Upper lobe of left lung (tissue), 4 donors: Measurements from ENCODE around the gene TXNRD2.

Experiments used
- EP300 ChIP-seq, 4 donors: sonication (generic); formaldehyde crosslinking; IDR thresholded peaks; one replicate each; pipeline ENCODE4 v1.5.1; 2017; ENCODE audit warnings: antibody characterized with exemption in 4 of 4, control low read depth in 2 of 4
- POLR2A ChIP-seq, 4 donors: fragments of 450-650 bp; IDR thresholded peaks; one replicate each; pipeline ENCODE4 v1.5.1; 2016 to 2017; ENCODE audit warnings: antibody characterized with exemption in 4 of 4, mild to moderate bottlenecking in 2 of 4
- POLR2AphosphoS5 ChIP-seq, 2 donors: sonication (generic); formaldehyde crosslinking; IDR thresholded peaks; one replicate each; pipeline ENCODE4 v1.5.1; 2017; ENCODE audit warnings: antibody characterized with exemption in 2 of 2
- TF ChIP-seq, protein P1 (sequence below), 6 experiments: fragments of 450-650 bp in 4 of 6; fragments of 200-600 bp in 2 of 6; sonication (generic) in 2 of 6; IDR thresholded peaks; one replicate each; pipeline ENCODE4 v1.5.1; 2016 to 2019; ENCODE audit warnings: antibody characterized with exemption in 6 of 6

DNA sequence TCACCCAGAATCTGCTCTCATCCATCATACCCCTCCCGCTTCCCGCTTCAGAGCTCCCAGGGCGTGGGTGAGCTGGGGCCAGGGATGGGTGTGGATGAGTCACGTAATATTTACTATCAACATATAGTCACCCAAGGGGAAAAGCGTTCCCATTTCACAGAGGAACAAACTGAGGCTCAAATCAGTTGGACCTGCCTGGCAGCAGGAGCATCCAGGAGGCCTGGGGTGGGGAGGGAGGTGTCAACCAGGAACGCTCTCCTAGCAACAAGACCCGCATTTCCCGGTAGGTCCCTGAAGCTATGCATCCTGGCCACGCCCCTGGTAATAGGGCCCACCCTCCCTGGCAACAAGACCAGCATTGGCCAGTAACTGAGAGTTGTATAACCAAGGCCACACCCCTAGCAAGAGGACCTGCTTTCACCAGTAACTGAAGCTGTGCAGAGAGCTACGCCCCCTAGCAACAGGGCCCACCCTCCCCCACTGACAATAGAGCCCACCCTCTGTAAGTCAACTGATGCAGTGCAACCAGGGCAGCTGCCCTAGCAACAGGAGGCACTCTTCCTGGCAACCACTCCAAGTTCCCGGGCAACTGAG lies 32.7 kb upstream of the TXNRD2 start:
- no peak for TF ChIP-seq POLR2A (IDR thresholded peaks at IDR 0.05)
- no peak for TF ChIP-seq POLR2AphosphoS5 (IDR thresholded peaks at IDR 0.05)
- TF ChIP-seq, protein P1, sequence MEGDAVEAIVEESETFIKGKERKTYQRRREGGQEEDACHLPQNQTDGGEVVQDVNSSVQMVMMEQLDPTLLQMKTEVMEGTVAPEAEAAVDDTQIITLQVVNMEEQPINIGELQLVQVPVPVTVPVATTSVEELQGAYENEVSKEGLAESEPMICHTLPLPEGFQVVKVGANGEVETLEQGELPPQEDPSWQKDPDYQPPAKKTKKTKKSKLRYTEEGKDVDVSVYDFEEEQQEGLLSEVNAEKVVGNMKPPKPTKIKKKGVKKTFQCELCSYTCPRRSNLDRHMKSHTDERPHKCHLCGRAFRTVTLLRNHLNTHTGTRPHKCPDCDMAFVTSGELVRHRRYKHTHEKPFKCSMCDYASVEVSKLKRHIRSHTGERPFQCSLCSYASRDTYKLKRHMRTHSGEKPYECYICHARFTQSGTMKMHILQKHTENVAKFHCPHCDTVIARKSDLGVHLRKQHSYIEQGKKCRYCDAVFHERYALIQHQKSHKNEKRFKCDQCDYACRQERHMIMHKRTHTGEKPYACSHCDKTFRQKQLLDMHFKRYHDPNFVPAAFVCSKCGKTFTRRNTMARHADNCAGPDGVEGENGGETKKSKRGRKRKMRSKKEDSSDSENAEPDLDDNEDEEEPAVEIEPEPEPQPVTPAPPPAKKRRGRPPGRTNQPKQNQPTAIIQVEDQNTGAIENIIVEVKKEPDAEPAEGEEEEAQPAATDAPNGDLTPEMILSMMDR (IDR thresholded peaks at IDR 0.05), result no peak
- no peak for TF ChIP-seq EP300 (IDR thresholded peaks at IDR 0.05)
